GM13976 (cell line): ENCODE measurements around the gene BCAS3.

ENCODE experiments used
- DNase-seq: peaks from one replicate; pipeline ENCODE4 v3.0.0; 2012; ENCODE audit warnings: low spot score
- in situ Hi-C: fragments of 300-500 bp; cut with MboI; formaldehyde crosslinking; loops from one replicate; pipeline ENCODE4 v1.12.0; 2022; ENCODE audit warnings: low sequenced_read_pairs, mixed read lengths, inconsistent platforms; ENCODE audit not compliant: unreplicated experiment
- TF ChIP-seq, protein P1 (sequence below): IDR thresholded peaks from 2 replicates; pipeline ENCODE4 v1.5.1; 2012; ENCODE audit warnings: borderline replicate concordance, mild to moderate bottlenecking; ENCODE audit not compliant: insufficient read depth; ENCODE audit errors: extremely low read depth, missing control alignments, control extremely low read depth

The BCAS3 gene

DNA sequence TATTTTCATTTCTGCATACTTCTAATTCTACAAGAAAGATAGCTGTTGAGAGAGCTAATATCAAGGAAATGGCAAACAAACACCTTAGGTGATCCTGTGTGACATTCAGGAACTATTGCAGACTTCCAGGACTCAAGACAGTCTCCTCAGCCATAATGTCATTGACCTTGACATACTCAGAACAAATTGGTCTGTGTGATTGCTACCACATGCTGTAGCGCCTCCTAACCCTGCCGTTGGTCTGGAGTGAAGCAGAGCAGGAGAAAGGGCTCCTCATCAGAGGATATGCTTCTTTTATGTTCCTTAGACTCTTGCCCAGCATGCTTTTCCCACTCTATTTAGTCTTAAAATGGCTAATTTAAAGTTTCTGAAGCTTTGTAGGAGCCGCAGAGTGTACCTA is 527.8 kb downstream of the BCAS3 start:
- TF ChIP-seq, protein P1, sequence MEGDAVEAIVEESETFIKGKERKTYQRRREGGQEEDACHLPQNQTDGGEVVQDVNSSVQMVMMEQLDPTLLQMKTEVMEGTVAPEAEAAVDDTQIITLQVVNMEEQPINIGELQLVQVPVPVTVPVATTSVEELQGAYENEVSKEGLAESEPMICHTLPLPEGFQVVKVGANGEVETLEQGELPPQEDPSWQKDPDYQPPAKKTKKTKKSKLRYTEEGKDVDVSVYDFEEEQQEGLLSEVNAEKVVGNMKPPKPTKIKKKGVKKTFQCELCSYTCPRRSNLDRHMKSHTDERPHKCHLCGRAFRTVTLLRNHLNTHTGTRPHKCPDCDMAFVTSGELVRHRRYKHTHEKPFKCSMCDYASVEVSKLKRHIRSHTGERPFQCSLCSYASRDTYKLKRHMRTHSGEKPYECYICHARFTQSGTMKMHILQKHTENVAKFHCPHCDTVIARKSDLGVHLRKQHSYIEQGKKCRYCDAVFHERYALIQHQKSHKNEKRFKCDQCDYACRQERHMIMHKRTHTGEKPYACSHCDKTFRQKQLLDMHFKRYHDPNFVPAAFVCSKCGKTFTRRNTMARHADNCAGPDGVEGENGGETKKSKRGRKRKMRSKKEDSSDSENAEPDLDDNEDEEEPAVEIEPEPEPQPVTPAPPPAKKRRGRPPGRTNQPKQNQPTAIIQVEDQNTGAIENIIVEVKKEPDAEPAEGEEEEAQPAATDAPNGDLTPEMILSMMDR, result no peak
- no peak for DNase-seq
- in situ Hi-C loops, result no loop called here

DNA sequence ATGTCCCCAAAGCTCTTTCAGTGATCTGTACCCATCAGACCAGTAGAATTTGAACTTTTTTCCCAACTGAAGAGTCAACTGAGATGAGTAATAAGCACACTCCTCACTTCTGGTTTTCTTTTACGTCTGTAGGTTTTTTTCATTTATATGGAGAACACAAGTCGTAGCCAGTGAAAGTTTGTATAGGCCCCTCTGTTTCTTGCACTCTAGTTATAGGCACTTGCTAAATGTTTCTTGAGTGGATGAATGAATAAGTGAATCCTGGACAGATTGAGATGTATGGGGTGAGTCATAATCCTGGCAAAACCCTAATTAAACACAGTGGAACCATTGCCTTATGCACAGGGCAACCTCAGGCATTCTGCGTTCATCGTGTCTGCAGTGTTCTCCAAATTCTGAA is 528.3 kb downstream of the BCAS3 start:
- TF ChIP-seq, protein P1, result no peak
- DNase-seq, result no peak
- in situ Hi-C loops, result no loop called here

DNA sequence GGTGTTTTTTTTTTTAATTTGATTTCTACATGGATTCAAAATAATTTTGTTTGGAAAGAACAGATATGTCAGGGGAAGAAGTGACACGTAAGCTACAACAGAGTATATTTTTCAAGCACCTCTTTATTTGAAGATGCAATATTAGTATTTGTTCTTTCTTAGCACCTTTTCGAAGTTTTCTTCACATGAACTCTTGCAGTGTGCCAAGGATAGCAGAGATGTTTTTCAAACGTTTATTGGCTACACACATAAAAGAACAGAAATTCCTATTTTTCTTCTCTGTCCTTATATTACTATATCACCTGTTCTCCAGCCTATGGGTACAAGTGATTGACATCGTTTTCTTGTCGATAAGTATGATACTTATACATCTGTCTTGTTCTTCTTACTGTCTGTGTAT is 529.3 kb downstream of the BCAS3 start:
- in situ Hi-C loops, result no loop called here
- TF ChIP-seq, protein P1, result no peak
- no peak for DNase-seq

- TF ChIP-seq, protein P1, result no peak
- no peak for DNase-seq
- in situ Hi-C loops, result no loop called here
Measured at GRCh38 chr17:61208301-61209105, 530.9 kb downstream of the BCAS3 start.

GRCh38 chr17:61209106-61209439 is 531.4 kb downstream of the BCAS3 start:
- no peak for DNase-seq
- TF ChIP-seq, protein P1, result no peak
- in situ Hi-C loops, result no loop called here

DNA sequence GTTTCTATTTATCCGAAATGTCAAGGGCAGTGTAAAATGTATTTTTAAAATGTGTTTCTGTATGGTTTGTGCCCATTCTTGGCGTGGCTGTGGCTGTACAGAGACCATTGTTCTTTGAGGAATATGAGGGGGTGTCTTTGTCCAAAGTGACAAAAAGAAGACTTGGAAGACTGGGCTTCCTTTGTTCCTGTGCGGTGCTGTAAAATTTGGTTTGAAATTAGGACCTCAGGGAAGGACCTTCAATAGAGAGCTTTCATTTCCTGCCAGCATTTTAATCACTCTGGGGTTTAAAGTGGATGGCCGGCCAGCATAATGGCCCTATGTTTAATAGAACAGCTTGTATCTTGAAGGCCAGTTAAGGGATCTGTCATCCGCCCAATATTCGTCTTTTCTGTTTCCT is 531.9 kb downstream of the BCAS3 start:
- TF ChIP-seq, protein P1, result no peak
- in situ Hi-C loops, result no loop called here
- DNase-seq, result no peak
